HG03442 (cell line): ENCODE measurements around the gene LSMEM2.
"Not testable (repeated sequence)": the region's sequence is repeated elsewhere in the genome, so short reads cannot be mapped to it uniquely, and the experiment has no call there.

Experiments used
- ATAC-seq: cut with Tn5 transposase; IDR thresholded peaks from one replicate; pipeline ENCODE4 v1.9.1; 2021; ENCODE audit warnings: mild to moderate bottlenecking, moderate library complexity; ENCODE audit not compliant: unreplicated experiment

The LSMEM2 gene

DNA sequence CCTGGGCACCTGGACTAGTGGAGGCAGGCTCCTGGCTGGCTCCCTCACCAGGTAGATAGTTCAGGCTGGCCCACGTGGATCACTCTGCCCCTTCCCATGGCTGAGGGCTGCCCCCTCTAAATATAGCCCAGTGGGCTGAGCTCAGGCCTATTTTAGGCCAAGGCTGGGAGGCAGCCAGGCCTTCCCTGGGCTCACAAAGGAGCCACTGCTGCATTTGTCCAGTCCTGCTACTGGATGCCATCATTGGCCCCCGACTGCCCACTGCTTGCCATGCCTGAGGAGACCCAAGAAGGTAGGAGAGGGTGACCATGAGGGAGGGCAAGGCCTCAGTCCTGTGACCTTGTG lies at the start of gene LSMEM2:
TSS of gene LSMEM2 (plus strand) at position 208 of the 345 bp plus-strand sequence. CDS start at position 235, 27 bp downstream.
- no peak for ATAC-seq

DNA sequence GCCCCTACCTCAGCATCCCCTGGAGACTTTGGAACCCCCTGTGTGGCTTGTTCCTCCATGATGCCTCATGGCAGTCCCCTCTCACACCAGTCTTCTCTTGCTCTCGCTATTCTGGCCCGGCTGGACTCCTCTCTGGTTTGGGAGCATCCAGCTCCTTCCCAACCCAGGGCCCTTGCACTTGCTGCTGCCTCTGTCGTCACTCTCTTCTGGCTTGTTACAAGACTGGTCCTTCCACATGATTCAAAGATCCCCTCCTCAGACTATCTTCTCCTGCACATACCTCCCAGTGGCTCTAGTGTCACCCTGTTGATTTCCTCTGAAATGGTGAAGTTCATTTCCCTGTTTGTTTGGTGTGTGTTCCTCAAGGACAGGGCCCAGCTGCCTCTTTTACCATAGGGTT lies 49.4 kb upstream of the LSMEM2 start:
- ATAC-seq = no peak

DNA sequence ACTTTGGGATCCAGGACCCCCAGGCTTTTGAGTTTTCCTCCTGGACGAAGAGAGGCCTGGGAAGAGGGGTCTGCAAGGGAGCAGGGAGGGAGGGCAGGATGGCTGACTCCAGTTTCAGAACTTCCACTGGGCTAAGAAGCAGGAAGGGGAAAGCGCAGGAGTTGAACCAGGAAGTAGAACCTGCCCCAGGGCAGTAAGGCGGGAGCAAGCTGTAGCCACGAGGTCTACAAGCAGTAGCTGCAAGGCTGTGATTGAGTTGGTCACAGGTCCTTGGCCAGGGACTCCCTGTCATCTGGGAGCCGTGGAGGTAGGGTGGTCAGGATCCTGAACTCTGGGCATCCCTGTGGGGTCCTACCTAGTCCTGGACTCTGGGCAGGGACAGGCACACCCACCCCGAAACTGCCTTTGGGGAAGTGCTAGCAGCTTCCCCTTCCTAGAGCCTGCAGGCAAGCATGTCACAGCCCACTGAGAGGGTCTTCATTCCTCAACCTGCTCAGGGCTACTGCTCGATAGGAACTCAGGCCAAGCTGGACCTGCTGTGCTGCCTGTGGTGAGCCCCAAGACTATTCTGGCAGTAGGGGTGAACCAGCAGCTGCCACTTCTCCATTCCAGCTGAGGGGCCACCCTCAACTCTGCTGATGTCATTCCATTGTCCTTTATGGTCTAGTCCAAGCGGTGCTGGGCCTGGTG lies 48.6 kb upstream of the LSMEM2 start:
- no peak for ATAC-seq

DNA sequence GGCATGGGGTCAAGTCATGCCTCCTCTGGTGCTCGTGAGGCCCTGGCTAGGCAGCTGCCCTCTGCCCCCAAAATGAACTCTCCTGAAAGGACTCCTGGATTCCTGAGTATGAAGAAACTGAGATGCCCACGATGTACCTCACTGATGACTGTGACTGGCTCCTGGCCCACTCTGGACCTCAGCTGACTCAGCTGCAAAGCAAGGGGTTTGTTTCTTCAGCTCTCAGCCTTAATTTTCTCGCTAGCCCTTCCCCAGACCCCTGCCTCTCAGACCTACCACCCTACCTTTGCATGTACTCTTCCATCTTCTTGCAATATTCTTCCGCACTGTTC lies 48.1 kb upstream of the LSMEM2 start:
- no peak for ATAC-seq

DNA sequence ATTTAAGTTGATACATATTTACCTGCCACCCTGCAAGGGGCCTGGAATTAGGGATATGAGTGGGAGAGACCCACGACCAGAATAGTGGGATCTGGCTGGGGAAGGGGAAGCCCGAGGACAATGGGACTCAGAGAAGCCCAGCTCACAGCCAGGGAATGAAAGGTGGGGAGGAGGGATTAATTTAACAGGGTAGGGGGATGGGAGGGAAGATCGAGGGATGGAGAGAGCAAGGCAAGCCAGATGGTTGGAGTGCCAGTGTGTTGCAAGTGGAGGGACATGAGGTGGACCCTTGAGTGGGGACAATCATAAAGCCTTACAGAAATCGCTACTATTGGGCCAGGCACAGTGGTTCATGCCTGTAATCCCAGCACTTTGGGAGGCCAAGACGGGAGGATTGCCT lies 47.3 kb upstream of the LSMEM2 start:
- ATAC-seq = no peak

DNA sequence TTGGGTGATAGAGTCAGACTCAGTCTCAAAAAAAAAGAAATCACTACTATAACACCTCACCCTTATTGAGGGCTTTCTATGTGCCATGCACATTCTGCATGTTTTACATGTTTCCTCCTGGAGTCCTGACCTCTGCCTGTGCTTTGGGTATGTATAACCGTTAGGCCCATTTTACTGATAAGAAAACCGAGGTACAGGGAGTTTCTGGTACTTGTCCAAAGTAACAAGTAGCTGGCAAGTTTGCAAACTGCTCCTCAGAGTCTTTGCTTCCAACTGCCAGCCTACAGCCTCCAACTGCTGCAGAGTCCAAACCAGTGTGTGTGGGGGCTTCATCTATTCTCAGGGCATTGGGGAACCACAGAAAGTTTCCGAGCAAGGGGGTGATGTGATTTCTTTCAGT lies 46.6 kb upstream of the LSMEM2 start:
- ATAC-seq = no peak

DNA sequence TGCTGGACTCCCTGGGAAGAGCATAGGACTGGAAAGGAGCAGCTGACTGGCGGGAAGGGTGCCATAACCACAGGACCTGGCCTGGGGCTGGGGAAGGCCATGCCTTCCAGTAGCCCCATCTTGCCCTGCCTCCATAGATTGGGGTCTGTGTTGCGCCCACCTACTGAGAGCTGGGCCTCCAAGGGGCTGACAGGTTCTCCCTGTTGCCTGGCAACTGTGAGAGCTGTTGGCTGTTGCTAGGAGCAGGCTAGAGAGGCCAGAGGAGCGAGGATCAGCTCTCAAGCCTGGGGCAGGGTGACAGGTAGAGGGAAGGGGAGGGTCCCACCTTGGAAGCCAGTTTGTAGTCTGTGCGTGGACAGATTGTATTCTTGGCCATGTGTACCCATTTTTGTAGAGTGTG lies 45.7 kb upstream of the LSMEM2 start:
- ATAC-seq = no peak

DNA sequence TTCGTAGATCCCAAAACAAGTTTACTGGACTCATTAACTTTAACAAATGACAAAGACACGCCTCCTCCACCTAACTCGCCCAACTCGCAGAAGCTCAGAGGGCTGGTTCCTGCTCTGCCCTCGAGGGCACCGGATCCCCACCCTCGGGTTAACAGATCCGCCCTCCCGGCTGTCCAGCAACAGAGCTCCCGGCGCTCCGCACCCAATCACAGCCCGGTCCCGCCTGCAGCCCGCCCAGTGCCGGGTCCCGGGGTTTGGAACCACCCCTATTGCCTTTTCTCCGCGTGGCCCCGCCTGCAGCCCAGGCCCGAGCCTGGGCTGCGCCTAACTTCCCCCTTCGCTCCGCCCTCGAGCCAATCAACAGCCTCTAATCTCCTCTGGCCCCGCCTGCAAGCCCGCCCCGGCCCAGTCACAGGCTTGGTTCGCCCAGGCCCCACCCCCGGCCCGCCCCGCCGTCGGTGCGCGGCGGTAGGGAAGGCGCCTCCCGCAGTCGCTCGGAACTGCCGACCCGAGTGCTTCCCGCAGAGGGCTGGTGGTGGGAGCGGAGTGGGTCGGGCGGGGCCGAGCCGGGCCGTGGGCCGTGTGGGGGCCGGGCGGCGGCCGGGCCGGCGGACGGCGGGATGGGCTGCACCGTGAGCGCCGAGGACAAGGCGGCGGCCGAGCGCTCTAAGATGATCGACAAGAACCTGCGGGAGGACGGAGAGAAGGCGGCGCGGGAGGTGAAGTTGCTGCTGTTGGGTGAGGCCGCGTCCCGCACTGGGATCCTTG lies 43.0 kb upstream of the LSMEM2 start, which contains the start of gene GNAI2:
TSS of gene GNAI2 (plus strand) at position 489 of the 768 bp plus-strand sequence. CDS start at position 621, 132 bp downstream.
- peak; percentile 89 for ATAC-seq

DNA sequence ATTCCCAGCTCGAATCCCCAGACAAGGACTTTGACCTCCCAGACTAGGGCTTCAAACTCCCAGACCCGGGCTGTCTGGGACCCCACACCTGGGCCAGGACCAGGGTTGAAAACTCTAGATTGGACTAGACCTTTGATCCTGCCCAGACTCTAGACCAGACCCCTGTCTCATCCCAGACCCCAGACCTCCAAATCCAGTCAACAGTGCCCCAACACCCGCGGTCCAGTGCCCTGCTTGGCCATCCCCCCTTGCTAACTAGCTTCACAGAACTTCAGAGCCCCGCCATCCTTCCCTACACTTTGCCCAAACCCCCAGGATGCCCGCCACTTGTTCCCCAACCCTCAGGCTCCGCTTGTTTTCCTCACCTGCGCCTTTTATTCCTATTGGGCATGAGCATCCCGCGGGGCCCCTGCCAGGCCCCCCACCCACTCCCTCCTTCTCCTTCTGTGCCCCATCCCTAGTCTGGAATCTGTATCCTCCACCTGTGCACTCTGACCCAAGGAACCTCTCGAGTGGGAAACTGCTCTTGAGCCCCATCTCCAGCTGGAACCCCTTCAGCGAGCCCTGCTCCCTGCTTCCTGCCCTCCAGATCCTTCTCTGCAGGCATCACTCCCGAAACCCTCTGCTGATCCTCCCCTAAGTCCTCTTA lies 42.3 kb upstream of the LSMEM2 start:
- ATAC-seq = no peak

DNA sequence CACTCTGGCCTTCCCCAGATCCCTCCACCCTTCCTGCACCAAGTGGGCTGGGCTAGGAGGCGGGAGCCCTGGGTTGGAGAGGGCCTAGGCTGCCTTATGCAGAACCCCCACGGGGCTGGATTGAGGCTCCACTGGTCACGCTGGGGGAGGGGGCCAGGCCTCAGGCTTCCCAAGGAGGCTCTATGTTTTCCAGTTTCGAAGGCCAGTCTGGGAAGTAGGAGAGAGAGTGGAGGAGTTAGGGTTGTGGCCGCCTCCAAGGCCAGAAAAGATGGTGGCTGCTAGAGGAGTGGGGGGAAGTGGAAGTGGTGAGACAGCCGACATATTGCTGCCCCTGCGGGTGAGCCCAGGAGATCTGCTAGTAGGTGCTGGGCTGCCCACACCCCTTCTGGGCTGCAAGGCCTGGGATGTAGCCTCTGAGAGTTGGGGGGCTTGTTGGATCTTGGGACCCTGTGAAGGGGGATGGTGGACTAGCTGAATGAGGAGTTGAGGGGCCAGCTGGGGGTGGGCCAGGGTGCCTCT lies 41.7 kb upstream of the LSMEM2 start:
- ATAC-seq = no peak

DNA sequence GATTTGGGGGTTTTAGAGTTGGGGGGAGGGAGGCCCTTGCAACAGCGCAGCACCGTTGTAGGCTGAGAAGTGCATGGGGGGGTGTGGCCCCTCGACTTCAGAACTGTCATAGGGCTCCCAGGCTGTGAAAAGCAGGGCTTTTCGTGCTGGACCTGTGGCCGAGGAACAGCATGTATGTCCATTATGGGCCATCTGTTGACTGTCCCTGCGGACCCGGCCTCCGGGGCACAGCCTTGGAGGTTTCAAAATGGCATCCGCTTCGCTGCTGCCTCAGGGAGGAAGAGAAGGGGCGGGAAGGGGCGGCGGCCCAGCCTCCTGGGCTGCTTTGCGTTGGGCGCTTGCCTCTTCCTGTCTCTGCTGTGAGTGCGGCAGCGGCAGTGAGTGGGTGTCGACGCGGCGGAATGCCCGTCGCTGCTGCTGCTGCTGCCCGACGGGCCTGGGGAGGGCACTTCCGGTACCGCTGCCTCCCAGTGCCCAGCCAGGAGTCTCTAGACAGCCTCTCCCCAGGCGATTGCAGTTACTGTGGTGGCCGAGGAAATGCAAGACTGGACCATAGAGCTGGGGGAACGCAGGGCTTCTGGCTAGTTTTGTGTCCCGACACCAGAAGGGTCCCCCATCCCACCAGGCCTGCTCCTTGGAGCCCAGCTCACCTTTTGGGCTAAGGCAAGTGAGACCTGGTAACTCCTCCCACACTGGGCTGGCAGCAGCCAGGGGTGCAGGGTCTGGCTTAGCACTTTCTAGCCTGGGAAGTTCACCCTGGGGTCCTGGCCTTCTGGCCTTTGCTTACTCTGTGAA lies 40.9 kb upstream of the LSMEM2 start:
- ATAC-seq = peak; percentile 31

DNA sequence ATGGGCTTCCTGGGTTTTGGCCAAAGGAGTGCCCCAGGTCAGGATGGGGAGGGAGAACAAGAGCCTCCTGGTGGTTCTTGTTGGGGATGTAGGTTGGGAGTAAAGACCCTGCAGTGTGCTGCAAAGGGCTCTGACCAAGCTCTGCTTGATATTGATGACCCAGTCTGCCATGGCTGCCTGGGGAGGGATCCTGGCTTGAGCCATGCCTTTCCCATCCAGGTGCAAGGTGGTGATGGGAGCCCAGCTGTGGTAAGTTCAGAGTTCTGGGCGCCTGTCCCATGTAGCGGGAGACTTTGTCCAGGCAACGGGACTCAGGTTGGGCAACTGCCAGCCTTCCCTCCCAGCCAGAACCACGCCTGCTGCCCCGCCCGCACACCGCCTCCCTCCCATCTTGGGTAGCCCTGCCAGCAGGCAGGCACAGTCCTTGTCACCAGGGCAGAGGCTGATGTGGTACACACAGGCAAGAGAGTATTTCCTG lies 40.3 kb upstream of the LSMEM2 start:
- no peak for ATAC-seq

DNA sequence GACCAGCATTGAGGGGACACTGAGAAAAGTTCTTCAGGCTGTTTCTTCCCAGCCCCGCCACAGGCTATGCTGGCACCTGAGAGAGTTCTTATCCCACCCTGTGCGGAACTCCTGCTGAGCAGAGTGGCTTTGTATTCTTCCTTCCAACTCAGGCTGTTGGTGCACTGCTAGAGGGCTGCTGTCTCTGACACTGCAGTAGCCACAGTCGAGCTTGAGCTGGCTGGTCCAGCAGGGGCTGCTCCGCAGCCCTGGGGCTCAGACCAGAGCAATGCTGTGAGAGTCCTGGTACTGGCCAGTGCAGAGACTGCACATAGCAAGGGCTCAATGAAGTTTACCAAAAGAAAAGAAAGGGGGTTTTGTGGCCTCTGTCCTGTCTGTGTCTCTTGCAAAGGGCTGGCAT lies 39.2 kb upstream of the LSMEM2 start:
- no peak for ATAC-seq

DNA sequence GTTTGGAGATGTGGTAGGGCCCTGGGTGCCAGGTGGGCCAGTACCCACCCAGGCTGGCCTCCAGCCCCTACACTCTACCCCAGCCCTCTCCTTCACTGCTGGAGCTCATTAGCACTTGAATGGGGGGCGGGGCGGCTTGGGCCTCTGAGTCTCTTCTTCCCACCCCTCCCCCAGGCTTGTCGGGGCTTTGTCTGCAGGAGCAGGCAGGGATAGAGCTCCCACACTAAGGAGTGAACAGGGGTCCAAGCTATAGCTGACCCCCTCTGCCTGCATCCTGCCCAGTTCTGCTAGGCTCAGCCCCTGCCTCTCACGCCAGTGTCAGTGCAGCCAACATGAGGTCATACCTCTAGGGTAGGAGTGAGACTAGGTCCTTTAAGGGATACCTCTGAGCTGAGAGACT lies 37.7 kb upstream of the LSMEM2 start:
- no peak for ATAC-seq

DNA sequence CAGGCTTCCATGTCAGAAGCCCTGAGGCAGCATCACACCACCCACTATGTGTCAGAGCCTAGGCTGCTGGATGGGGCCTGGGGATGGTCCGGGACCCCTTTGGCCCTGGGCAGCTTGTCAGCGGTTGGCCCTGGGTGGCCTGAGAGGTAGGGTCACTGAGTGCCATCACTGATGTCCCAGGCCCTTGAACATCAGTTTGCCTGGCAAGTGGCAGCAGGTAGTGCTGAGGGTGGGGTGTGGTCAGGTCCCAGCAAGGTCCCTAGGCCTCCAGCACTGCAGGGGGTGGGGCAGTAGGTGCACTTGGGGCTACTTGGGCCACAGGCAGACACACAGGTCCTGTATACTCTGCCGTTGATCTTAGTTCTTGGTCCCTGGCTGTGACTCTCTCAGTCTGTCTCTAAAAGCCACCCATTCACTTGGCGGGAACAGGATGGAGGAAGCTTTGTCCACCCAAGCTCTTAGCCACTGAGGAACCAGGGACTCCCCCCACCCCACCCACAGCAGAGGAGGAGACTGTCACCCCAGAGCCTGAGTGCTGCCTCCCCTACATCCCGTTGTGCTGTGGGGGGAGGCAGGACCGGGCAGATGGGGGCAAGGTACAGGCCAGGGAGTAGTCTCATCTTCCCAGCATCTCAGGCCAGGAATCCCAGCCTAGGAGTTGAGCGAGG lies 37.0 kb upstream of the LSMEM2 start:
- no peak for ATAC-seq

DNA sequence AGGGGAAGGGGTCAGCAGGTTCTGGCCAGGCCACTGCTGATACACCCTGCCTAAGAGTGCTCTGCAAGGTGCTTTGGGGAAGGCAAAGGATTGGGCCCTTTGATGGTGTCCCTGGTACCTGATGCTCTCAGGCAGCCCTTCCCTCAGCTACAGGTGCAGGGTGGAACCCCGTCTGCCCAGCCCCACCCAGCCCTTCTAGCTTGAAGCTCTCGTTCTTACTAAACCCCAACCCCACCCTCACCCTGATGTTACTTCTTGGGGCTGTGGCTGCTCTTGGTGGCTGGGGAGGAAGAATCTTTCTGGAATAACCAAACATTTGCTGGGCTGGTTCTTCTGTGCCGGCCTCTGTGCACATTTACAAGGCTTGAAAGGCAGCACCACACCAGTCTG lies 36.5 kb upstream of the LSMEM2 start:
- no peak for ATAC-seq

DNA sequence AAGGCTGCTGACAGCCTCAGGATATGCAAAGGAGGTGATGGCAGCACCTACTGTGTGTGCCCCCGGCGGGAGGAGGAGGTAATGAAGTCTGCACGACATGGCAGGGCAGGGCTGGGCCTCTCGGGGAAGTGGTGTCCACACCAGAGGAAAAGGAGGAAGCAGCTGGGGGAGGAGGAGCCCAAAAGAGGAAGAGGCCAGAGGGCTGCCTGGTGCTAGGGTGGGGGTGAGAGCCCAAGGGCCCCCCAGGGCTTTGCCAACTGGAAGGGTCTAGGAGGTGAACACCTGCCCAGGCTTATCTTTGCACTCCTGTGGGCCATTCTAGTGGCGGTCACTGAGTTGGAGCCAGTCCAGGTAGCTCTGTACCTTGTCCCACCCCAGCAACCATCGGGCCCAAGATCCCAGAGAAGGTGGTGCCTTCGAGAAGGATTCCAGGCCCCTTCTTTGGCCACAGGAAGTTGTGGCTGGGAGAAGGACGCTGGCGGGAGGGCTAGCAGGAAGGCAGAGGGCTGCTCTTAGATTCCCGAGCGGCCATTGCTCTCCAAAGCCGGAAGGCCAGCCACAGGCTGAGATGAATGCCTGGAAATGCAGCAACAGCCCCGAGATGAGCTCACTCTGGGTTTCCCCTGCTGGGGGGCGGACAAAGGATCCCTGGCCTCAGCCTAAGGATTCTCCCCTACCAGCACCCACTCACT lies 35.9 kb upstream of the LSMEM2 start:
- no peak for ATAC-seq

DNA sequence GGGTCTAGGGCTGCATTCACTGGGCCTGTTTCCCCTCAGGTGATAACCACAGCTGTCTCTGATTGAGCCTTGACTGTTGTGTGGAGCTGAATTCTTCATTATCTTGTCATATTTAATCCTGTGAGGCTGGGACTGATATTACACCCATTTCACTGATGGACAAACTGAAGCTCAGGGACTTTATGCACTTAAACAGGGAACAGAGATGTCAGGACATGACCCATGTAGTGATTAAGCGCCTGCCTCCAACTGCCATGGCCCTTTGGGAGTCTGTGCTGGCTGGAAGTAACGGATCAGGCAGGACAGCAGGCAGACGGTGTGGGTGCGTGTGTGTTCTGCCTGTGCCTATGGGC lies 35.4 kb upstream of the LSMEM2 start:
- ATAC-seq = no peak

DNA sequence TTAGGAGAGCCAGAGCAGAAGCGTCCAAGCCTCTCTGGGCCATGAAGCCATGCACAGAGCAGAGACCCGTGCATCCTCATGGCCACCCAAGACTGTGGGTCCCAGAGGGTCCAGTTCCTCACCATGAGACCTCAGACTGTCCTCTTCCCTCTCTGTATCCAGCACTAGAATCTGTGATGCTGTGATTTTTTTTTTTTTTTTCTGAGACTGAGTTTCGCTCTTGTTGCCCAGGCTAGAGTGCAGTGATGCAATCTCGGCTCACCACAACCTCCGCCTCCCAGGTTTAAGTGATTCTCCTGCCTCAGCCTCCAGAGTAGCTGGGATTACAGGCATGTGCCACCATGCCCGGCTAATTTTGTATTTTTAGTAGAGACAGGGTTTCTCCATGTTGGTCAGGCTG lies 34.1 kb upstream of the LSMEM2 start:
- not testable (repeated sequence) for ATAC-seq

DNA sequence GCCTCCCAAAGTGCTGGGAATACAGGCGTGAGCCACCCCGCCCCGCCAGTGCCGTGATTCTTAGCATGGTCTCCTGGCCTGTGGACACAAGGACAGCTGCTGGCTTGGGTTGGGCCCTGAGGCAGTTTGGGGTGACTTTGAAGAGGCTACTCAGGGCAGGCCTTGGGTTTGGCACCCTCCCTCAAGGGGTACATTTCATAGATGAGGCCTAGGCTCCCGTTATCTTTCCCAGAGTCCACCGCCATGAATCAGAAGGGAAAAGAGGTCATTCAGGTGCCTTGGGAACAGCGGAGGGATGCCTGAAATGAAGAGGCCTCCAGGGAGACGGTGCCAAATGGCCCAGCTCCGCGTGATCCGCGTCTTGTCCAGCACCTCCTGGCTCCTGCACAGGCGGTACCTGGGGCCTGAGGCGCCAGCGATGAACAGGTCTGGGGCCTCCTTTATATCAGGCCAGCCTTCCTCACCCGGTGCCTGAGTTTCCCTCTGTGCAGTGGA lies 33.6 kb upstream of the LSMEM2 start:
- ATAC-seq = no peak
